ENCODE data around the gene MYOM3. TPM values are rescaled to one million over a fixed set of nuclear protein-coding genes. Genes with fewer than 3 reads are reported as not detected.

The MYOM3 gene
- total and polyA plus RNA-seq, 2 of the 13 experiments (the other 11 are each of a cell fraction or from before 2014, with no cell fraction given), result 5.8 to 15.3 TPM

GRCh38 chr1:24018611-24019580 lies 93.0 kb downstream of the MYOM3 start (continued):
- no peak for TF ChIP-seq PLSCR1 (CRISPR knock-in tag; IDR thresholded peaks at IDR 0.05; ENCODE audit: borderline replicate concordance)
- TF ChIP-seq ZNF337 (CRISPR knock-in tag; IDR thresholded peaks at IDR 0.05; ENCODE audit: borderline replicate concordance, low read depth), result 0 out of 2 replicates have a peak, but pooled peaks have one; percentile 27
- TF ChIP-seq KDM6A (CRISPR knock-in tag; IDR thresholded peaks at IDR 0.05; ENCODE audit: low read depth), result peak; percentile 74
- no peak for TF ChIP-seq NCOA5 (CRISPR knock-in tag; IDR thresholded peaks at IDR 0.05)
- no peak for TF ChIP-seq ZNF234 (CRISPR knock-in tag; conservative IDR thresholded peaks at IDR 0.05)
- TF ChIP-seq ZNF407 (CRISPR knock-in tag; IDR thresholded peaks at IDR 0.05; ENCODE audit: not compliant biosample characterization), result no peak
- peak; percentile 48; the same call in 1 of the 2 replicates for TF ChIP-seq NFATC3 (CRISPR knock-in tag; IDR thresholded peaks at IDR 0.05)
- TF ChIP-seq ZBTB49 (CRISPR knock-in tag; IDR thresholded peaks at IDR 0.05; ENCODE audit: borderline replicate concordance), result no peak
- peak; percentile 66; the same call in 1 of the 2 replicates for TF ChIP-seq SMAD3 (CRISPR knock-in tag; IDR thresholded peaks at IDR 0.05)
- TF ChIP-seq ZNF101 (CRISPR knock-in tag; IDR thresholded peaks at IDR 0.05; ENCODE audit: borderline replicate concordance, low read depth), result no peak
- no peak for TF ChIP-seq PTBP1 (IDR thresholded peaks at IDR 0.05; ENCODE audit: low read depth, low read length, poor library complexity, severe bottlenecking)
- TF ChIP-seq ZNF143 (CRISPR knock-in tag; IDR thresholded peaks at IDR 0.05), result peak; percentile 65
- TF ChIP-seq REPIN1 (CRISPR knock-in tag; IDR thresholded peaks at IDR 0.05; ENCODE audit: borderline replicate concordance, low read depth), result peak; percentile 68; the same call in 1 of the 2 replicates
- no peak for TF ChIP-seq ZNF589 (CRISPR knock-in tag; conservative IDR thresholded peaks at IDR 0.05)
- no peak for TF ChIP-seq NFKB2 (CRISPR knock-in tag; IDR thresholded peaks at IDR 0.05; ENCODE audit: borderline replicate concordance)

Measured in HepG2 (cell line).